GM19099 (cell line): ENCODE measurements around the gene CYP19A1.

Source experiments
- POLR2A ChIP-seq: IDR thresholded peaks from 3 replicates; pipeline ENCODE4 v1.6.1; 2011; ENCODE audit warnings: low read depth; ENCODE audit not compliant: insufficient read length; ENCODE audit errors: extremely low read depth

The CYP19A1 gene

GRCh38 chr15:51163843-51164242 lies 174.6 kb downstream of the CYP19A1 start:
- no peak for TF ChIP-seq POLR2A

- no peak for TF ChIP-seq POLR2A
These were observed 175.3 kb downstream of the CYP19A1 start for GRCh38 chr15:51162865-51163762.

- TF ChIP-seq POLR2A, result no peak
These were observed 176.7 kb downstream of the CYP19A1 start for GRCh38 chr15:51161491-51162220.

- TF ChIP-seq POLR2A, result no peak
These were observed 177.9 kb downstream of the CYP19A1 start for GRCh38 chr15:51160484-51160883.
